ENCODE results near the gene DOCK10.
A peak's percentile ranks its signal among the peaks of the same experiment; 100 is the strongest.

Gene DOCK10

DNA sequence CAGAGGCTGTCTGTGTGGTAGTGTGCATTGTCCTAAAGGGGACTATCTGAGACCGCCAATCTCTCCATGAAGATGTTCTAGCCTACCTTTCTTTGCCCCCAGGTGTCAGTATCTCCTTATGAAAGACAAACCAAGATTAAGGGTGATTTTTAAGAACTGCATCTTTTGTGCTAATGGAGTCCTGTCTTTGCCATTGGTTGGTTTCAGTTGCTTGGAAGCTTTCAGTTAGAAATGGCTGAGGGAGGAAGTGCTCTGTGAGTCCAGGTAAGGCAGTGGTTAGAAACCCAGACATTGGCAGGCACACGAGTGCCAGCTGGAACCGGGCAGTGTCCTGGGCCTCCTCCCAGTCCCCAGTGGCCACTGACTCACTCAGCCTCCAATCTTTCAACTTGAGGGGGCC lies 111.3 kb downstream of the DOCK10 start:
- no peak overlapping the region for H3K4me3 ChIP-seq (ENCODE audit: low read length)
- DNase-seq (ENCODE audit: low read depth), result no peak
- TF ChIP-seq, protein P1, sequence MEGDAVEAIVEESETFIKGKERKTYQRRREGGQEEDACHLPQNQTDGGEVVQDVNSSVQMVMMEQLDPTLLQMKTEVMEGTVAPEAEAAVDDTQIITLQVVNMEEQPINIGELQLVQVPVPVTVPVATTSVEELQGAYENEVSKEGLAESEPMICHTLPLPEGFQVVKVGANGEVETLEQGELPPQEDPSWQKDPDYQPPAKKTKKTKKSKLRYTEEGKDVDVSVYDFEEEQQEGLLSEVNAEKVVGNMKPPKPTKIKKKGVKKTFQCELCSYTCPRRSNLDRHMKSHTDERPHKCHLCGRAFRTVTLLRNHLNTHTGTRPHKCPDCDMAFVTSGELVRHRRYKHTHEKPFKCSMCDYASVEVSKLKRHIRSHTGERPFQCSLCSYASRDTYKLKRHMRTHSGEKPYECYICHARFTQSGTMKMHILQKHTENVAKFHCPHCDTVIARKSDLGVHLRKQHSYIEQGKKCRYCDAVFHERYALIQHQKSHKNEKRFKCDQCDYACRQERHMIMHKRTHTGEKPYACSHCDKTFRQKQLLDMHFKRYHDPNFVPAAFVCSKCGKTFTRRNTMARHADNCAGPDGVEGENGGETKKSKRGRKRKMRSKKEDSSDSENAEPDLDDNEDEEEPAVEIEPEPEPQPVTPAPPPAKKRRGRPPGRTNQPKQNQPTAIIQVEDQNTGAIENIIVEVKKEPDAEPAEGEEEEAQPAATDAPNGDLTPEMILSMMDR (conservative IDR thresholded peaks at IDR 0.05; ENCODE audit: low read length), result no peak

DNA sequence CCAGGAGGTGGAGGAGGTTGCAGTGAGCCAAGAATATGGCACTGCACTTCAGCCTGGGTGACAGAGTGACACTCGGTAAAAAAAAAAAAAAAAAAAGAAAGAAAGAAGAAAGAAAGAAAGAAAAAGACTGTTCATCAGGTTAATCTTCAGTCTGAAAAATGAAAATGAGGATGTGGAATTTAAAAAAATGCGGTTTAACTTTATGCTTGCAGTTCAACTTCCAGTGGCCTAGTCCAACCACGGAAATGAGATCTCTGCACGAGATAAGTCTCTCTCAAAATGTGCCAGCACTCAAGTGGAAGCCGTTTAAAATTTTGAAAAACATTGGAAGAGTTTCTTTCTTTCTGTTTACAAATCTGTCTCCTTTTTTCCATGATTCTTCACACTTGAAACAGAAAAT lies 112.1 kb downstream of the DOCK10 start:
- no peak overlapping the region for H3K4me3 ChIP-seq (ENCODE audit: low read length)
- no peak for DNase-seq (ENCODE audit: low read depth)
- TF ChIP-seq, protein P1 (conservative IDR thresholded peaks at IDR 0.05; ENCODE audit: low read length), result no peak

DNA sequence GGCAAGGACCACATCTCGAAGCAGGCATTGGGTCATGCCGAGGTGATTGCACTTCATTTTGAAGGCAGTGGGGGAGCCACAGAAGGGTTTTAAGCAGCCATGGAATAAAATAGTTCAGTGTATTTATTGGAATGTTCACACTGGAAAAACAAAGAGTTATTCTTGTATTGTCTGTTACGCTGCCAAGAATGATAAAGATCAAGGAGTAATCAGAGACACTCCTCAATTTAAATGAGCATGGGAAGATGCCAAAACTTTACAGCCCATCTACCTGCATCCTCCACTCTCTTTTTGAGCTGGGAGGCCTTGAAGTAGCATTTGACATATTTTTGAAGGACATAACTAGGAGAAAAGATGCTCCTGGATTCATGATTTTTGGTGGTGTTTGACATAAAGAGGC lies 112.8 kb downstream of the DOCK10 start:
- TF ChIP-seq, protein P1 (conservative IDR thresholded peaks at IDR 0.05; ENCODE audit: low read length), result no peak
- H3K4me3 ChIP-seq (ENCODE audit: low read length), result no peak overlapping the region
- no peak for DNase-seq (ENCODE audit: low read depth)

DNA sequence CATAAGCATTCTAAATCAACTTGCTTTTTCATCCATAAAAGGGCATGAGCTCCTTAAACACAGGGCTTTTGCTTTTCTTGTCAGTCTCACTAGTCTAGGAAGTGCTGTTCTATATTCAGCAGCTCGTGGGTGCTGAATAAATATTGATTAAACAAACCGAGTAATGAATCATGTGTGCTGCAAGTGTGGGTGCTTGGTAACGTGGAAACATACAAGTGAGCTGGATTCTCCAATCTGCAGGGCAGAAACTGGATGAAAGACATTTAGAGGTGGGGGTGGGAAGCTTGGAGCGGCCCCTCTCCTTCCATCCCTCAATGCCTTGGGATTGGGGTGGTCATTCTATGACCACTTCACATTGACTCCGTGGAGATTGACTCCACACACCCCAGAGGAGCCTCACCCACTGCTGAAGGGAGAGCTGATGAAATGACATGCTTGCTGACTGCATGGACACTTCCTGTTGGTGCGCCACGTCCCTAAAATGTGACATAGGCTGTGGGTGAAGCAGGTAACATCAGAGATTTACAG lies 114.6 kb downstream of the DOCK10 start:
- H3K4me3 ChIP-seq (ENCODE audit: low read length), result no peak overlapping the region
- DNase-seq (ENCODE audit: low read depth), result no peak
- TF ChIP-seq, protein P1 (conservative IDR thresholded peaks at IDR 0.05; ENCODE audit: low read length), result no peak

DNA sequence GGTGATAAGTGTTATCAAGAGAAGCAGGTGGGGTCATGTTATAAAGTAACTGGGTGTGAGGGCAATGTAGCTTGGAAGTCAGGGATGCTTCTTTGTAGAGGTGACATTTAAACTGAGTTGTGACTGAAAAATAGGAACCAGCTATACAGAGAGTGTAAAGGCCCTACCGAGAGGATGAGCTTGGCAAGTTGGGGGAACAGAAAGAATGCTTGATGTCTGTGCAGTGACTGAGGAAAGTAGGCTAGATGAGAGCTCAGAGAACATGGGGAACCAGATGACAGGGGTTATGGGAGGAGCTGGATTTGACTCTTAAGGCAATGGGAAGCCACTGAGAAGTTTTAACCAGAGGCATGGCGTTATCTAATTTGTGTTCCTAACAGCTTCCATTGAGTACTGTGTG lies 115.3 kb downstream of the DOCK10 start:
- no peak for DNase-seq (ENCODE audit: low read depth)
- H3K4me3 ChIP-seq (ENCODE audit: low read length), result no peak overlapping the region
- TF ChIP-seq, protein P1 (conservative IDR thresholded peaks at IDR 0.05; ENCODE audit: low read length), result no peak

DNA sequence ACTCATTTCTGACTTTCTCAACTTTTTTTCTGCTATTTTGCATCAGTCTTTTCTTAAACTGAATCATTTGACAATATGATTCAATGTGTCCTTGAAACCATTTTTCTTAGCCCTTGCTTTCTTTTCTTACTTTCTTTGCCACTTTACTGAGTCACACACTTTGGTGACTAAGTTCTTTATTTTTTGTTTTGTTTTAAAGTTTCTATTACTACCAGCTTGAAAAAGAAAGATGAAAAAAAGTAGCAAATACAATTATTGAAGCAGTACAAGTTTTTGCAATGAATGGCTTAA lies 116.5 kb downstream of the DOCK10 start:
- TF ChIP-seq, protein P1 (conservative IDR thresholded peaks at IDR 0.05; ENCODE audit: low read length), result no peak
- DNase-seq (ENCODE audit: low read depth), result peak; percentile 43
- no peak overlapping the region for H3K4me3 ChIP-seq (ENCODE audit: low read length)

DNA sequence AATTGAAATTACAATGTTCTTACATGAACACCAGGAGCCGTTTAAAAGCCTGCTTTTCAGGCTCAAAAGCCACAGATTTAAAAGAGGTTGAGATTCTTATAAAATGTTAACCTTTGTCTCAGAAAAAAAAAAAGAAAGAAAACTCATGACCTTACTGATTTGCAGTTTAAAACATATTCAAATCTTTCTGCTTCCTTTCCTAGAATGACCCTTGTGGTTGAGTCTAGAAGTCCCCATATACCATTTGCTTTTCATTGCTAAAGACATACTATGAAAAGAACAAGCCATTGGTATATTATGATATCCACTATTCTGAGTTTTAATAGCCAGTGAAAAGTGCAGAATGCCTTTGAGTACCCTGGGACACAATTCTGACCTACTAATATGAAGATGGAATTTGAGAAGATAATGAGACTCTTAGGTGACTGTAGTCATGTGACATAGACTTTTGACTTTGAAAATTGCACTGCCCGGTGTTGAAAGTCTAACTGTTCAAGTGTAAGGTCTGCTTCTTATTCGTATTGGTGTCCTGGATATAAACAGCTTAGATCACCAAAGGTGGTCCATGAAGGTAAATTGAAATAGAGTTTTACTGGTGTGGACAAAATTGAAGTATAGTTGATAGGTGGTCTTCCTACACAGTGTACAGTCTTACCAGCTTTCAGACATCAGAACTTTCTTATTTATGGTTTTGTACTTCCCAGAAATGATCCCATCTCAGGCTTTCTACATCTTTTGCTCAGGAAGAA lies 117.0 kb downstream of the DOCK10 start:
- TF ChIP-seq, protein P1 (conservative IDR thresholded peaks at IDR 0.05; ENCODE audit: low read length), result no peak
- no peak overlapping the region for H3K4me3 ChIP-seq (ENCODE audit: low read length)
- DNase-seq (ENCODE audit: low read depth), result no peak
